CD4-positive, alpha-beta T cell (primary cell): ENCODE data around the gene DICER1. TPM values are rescaled to one million over a fixed set of nuclear protein-coding genes. Genes with fewer than 3 reads are reported as not detected.

Experiments used
- ATAC-seq: fragments of 200-7000 bp; cut with Tn5 transposase; one replicate; pipeline ENCODE4 v1.10.0; 2022; ENCODE audit warnings: mild to moderate bottlenecking; ENCODE audit not compliant: poor library complexity
- CTCF ChIA-PET: fragments of 350-600 bp; sonication (Branson Sonifier 250); formaldehyde crosslinking; loops from one replicate; lab custom pipeline; 2021; ENCODE audit warnings: antibody characterized with exemption, inconsistent platforms; lab: Charles Lee
- POLR2A ChIA-PET: fragments of 350-600 bp; sonication (Branson Sonifier 250); formaldehyde crosslinking; loops from one replicate; lab custom pipeline; 2021; ENCODE audit warnings: antibody characterized with exemption, inconsistent platforms; lab: Charles Lee
- DNase-seq, 14 experiments: peaks; one replicate each; pipeline ENCODE4 v3.0.0-alpha.2; 2013 to 2020; ENCODE audit warnings: mixed read lengths in 2 of 14
- H3K27ac ChIP-seq, 2 donors: one replicate each; pipeline versions ENCODE4 v1.5.1 to v1.7.0; 2013; ENCODE audit warnings: low read length in 2 of 2, low read depth in 1 of 2, mild to moderate bottlenecking in 1 of 2
- H3K27me3 ChIP-seq, 2 experiments: 1 replicate in 1 of 2; 2 replicates in 1 of 2; pipeline versions ENCODE4 v1.6.1 to v1.7.0; 2013; ENCODE audit warnings: low read length in 2 of 2, control low read depth in 1 of 2, mild to moderate bottlenecking in 1 of 2, moderate library complexity in 1 of 2; ENCODE audit not compliant: insufficient read depth in 2 of 2, control insufficient read depth in 1 of 2
- H3K36me3 ChIP-seq: one replicate; pipeline ENCODE4 v1.6.1; 2013; ENCODE audit warnings: low read length, control low read depth; ENCODE audit not compliant: insufficient read depth
- H3K4me1 ChIP-seq: one replicate; pipeline ENCODE4 v1.6.1; 2013; ENCODE audit warnings: low read length, control low read depth; ENCODE audit not compliant: insufficient read depth
- H3K4me3 ChIP-seq: one replicate; pipeline ENCODE4 v1.5.1; 2013; ENCODE audit warnings: mild to moderate bottlenecking, low read length, moderate library complexity
- H3K9me3 ChIP-seq, 2 experiments: 1 replicate in 1 of 2; 2 replicates in 1 of 2; pipeline versions ENCODE4 v1.6.1 to v1.7.0; 2013; ENCODE audit warnings: low read length in 2 of 2, mild to moderate bottlenecking in 2 of 2, control low read depth in 1 of 2, moderate library complexity in 1 of 2; ENCODE audit not compliant: control insufficient read depth in 1 of 2, insufficient read depth in 1 of 2
- H3K27ac Mint-ChIP-seq: one replicate; pipeline ENCODE4 v1.8.0; 2020; ENCODE audit warnings: mixed read lengths
- H3K27me3 Mint-ChIP-seq: one replicate; pipeline ENCODE4 v1.8.0; 2021; ENCODE audit warnings: mixed read lengths
- H3K36me3 Mint-ChIP-seq: one replicate; pipeline ENCODE4 v1.8.0; 2021; ENCODE audit warnings: low read depth, mixed read lengths
- H3K4me1 Mint-ChIP-seq: one replicate; pipeline ENCODE4 v1.8.0; 2021; ENCODE audit warnings: low read depth, mixed read lengths
- H3K4me3 Mint-ChIP-seq: one replicate; pipeline ENCODE4 v1.8.0; 2020; ENCODE audit warnings: mild to moderate bottlenecking, mixed read lengths
- H3K9me3 Mint-ChIP-seq: one replicate; pipeline ENCODE4 v1.8.0; 2020; ENCODE audit warnings: mixed read lengths
- CTCF ChIP-seq: fragments of 200-600 bp; IDR thresholded peaks from one replicate; pipeline ENCODE4 v1.8.0; 2022; ENCODE audit warnings: antibody characterized with exemption, mild to moderate bottlenecking
- intact Hi-C, 2 experiments: fragments of 100-400 bp; cut with DNase I in 1 of 2; cut with micrococcal nuclease in 1 of 2; formaldehyde crosslinking; loops; one replicate each; pipeline versions ENCODE4 v1.15.1 to v1.9.0; 2023 to 2025; cut with DNase I, micrococcal nuclease
- total RNA-seq, 174 experiments: library from RNA in 2 of 174; stranded (reverse) in 2 of 174; gene quantifications; one replicate each; pipeline ENCODE4 v1.2.3 and lab custom pipeline; 2021 to 2026

Gene DICER1
- total RNA-seq, 2 experiments from 2014 or later: 53.7 to 66.0 TPM

GRCh38 chr14:95192311-95192710, 35.0 kb upstream of the DICER1 start:
- intact Hi-C loops: loop anchor here in 1 of 2 experiments (10.0 kb wide), 1 partner anchor 78 kb away; no protein-coding TSS in a partner anchor
- Mint-ChIP-seq H3K36me3 (no peaks in the 10 kb centered on the region), H3K4me1 (no peaks in the 10 kb centered on the region), H3K27me3 (peaks cover 3% of the 10 kb centered on the region), H3K27ac (no peak overlapping the region), H3K9me3 (no peaks in the 10 kb centered on the region), H3K4me3 (no peak overlapping the region)
- no peak for TF ChIP-seq CTCF
- POLR2A ChIA-PET: no interaction called here
- H3K4me3 ChIP-seq: no peak overlapping the region
- DNase-seq: no peak
- ATAC-seq: no peak
- H3K4me1 ChIP-seq: peaks cover 3% of the 10 kb centered on the region
- no peaks in the 10 kb centered on the region for H3K9me3 ChIP-seq
- H3K36me3 ChIP-seq: no peaks in the 10 kb centered on the region
- peaks cover 0 to 3% of the 10 kb centered on the region in 2 experiments for H3K27me3 ChIP-seq
- CTCF ChIA-PET: no interaction called here
- H3K27ac ChIP-seq: no peak overlapping the region

GRCh38 chr14:95191445-95192199, 34.3 kb upstream of the DICER1 start:
- peaks cover 1 to 9% of the 10 kb centered on the region in 2 experiments for H3K27me3 ChIP-seq
- no peak for TF ChIP-seq CTCF
- no peaks in the 10 kb centered on the region for H3K9me3 Mint-ChIP-seq

GRCh38 chr14:95190857-95191256, 33.5 kb upstream of the DICER1 start:
- TF ChIP-seq CTCF: no peak
- no peak overlapping the region for H3K27ac Mint-ChIP-seq
- Histone ChIP-seq H3K4me3 (no peak overlapping the region), H3K27me3 (peaks cover 3 to 15% of the 10 kb centered on the region in 2 experiments), H3K4me1 (no peaks in the 10 kb centered on the region), H3K36me3 (no peaks in the 10 kb centered on the region), H3K27ac (no peak overlapping the region), H3K9me3 (no peaks in the 10 kb centered on the region)
- no peaks in the 10 kb centered on the region for H3K4me1 Mint-ChIP-seq
- intact Hi-C loops: loop anchor here in 1 of 2 experiments (10.0 kb wide), 1 partner anchor 76 kb away; no protein-coding TSS in a partner anchor
- ATAC-seq (no peak), DNase-seq (no peak)
- no peaks in the 10 kb centered on the region for H3K36me3 Mint-ChIP-seq
- POLR2A ChIA-PET: no interaction called here
- no peak overlapping the region for H3K4me3 Mint-ChIP-seq
- no peaks in the 10 kb centered on the region for H3K9me3 Mint-ChIP-seq
- H3K27me3 Mint-ChIP-seq: peaks cover 17% of the 10 kb centered on the region
- CTCF ChIA-PET: no interaction called here

More at GRCh38 chr14:95191445-95192199, 34.3 kb upstream of the DICER1 start:
- ChIA-PET POLR2A (no interaction called here), CTCF (no interaction called here)
- Histone ChIP-seq H3K9me3 (no peaks in the 10 kb centered on the region), H3K4me3 (no peak overlapping the region), H3K27ac (no peak overlapping the region), H3K36me3 (no peaks in the 10 kb centered on the region), H3K4me1 (peaks cover 3% of the 10 kb centered on the region)
- Mint-ChIP-seq H3K4me1 (no peaks in the 10 kb centered on the region), H3K36me3 (no peaks in the 10 kb centered on the region), H3K4me3 (no peak overlapping the region), H3K27ac (no peak overlapping the region), H3K27me3 (peaks cover 9% of the 10 kb centered on the region)
- intact Hi-C loops: loop anchor here in 1 of 2 experiments (10.0 kb wide), 1 partner anchor 77 kb away; no protein-coding TSS in a partner anchor
- ATAC-seq (no peak), DNase-seq (no peak)
